ENCODE data around the gene CXorf49B. TPM values are rescaled to one million over a fixed set of nuclear protein-coding genes. Genes with fewer than 3 reads are reported as not detected.
"Not testable (repeated sequence)": the region's sequence is repeated elsewhere in the genome, so short reads cannot be mapped to it uniquely, and the experiment has no call there.

CXorf49B gene
- 0.16 TPM in 1 of 2 replicates, not detected in the other for polyA plus RNA-seq (2013)

DNA sequence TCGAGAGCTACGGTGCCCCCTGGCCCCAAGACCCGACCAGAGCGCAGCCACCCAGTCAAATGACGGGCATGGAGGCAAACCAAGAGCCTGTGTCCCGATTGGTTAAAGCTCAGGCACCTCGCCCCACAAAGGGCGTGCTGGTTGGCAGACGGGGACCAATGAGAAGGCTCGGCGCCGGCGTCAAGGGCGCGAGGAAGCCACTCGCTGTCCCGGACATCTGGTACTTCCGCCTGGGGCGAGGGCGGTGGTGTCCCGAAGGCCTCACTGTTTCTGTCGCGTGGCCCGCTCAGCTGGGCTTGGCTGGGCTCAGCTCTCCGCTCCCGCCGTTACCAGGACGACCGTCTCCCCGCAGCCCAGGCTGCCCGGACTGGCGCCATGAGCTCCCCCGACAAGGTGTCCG lies at the start of gene CXorf49B:
TSS of gene CXorf49B (plus strand) at position 301 of the 400 bp plus-strand sequence. CDS start at position 376, 75 bp downstream.
- not testable (repeated sequence) for H3K9me3 ChIP-seq (ENCODE audit: insufficient read depth, low read depth, low read length); H3K27ac ChIP-seq (ENCODE audit: low read depth, low read length); H2AK5ac ChIP-seq (ENCODE audit: low read length); DNase-seq; H3K4me2 ChIP-seq (ENCODE audit: low read length); H3K79me2 ChIP-seq (ENCODE audit: control insufficient read depth, insufficient read depth, low read length, poor library complexity); H3K9ac ChIP-seq (ENCODE audit: low read length); H3K27me3 ChIP-seq (ENCODE audit: insufficient read depth, low read length); H4K12ac ChIP-seq (ENCODE audit: low read depth, low read length); H3K36me3 ChIP-seq (ENCODE audit: control insufficient read depth in 1 of 2, insufficient read depth in 2 of 2, low read length in 2 of 2); H2BK5ac ChIP-seq (ENCODE audit: low read depth, low read length, poor library complexity); H3K4me3 ChIP-seq (ENCODE audit: low read depth, low read length); H4K8ac ChIP-seq (ENCODE audit: low read depth, low read length); H3K14ac ChIP-seq (ENCODE audit: low read length); H2AFZ ChIP-seq (ENCODE audit: insufficient read depth, low read length, poor library complexity); H2BK120ac ChIP-seq (ENCODE audit: insufficient read depth, low read length, poor library complexity); H3K79me1 ChIP-seq (ENCODE audit: low read length); H3K18ac ChIP-seq (ENCODE audit: low read length); H3K4me1 ChIP-seq (ENCODE audit: control insufficient read depth in 1 of 2, insufficient read depth in 2 of 2, low read length in 2 of 2); H2BK12ac ChIP-seq (ENCODE audit: low read length); H3K23ac ChIP-seq (ENCODE audit: low read length); H3K4ac ChIP-seq (ENCODE audit: low read depth, low read length); H4K91ac ChIP-seq (ENCODE audit: low read depth, low read length)
- no CpG with 5 or more reads among the region's 34 CpGs for WGBS (ENCODE audit: extremely low coverage, insufficient coverage, insufficient read length)

DNA sequence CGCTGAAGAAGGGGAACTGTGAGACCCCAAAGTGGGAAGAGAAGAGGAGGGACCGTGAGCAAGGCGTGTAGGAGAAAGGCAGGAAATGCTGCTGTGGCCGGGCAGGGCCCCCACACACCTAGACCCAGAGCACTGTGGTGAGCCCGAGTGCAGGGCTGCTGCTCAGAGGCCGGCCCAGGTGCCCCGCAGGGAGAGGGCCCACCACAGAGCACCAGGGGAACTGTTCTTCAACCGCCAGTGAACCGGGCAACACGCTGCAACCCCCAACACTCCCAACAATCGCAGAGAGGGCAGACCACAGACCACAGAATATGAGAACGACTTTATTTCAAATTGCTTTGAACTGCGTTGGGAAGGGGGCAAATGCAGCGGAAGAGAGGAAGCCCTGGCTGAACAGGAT lies 49.1 kb upstream of the CXorf49B start:
- not testable (repeated sequence) for H3K79me2 ChIP-seq (ENCODE audit: control insufficient read depth, insufficient read depth, low read length, poor library complexity); H2BK5ac ChIP-seq (ENCODE audit: low read depth, low read length, poor library complexity); H3K23ac ChIP-seq (ENCODE audit: low read length); H4K8ac ChIP-seq (ENCODE audit: low read depth, low read length); H2BK12ac ChIP-seq (ENCODE audit: low read length); H3K27me3 ChIP-seq (ENCODE audit: insufficient read depth, low read length); H3K14ac ChIP-seq (ENCODE audit: low read length); H3K9ac ChIP-seq (ENCODE audit: low read length); H3K4ac ChIP-seq (ENCODE audit: low read depth, low read length); H4K12ac ChIP-seq (ENCODE audit: low read depth, low read length); H3K27ac ChIP-seq (ENCODE audit: low read depth, low read length); H3K4me3 ChIP-seq (ENCODE audit: low read depth, low read length); H3K79me1 ChIP-seq (ENCODE audit: low read length); H2BK120ac ChIP-seq (ENCODE audit: insufficient read depth, low read length, poor library complexity); H3K18ac ChIP-seq (ENCODE audit: low read length); H3K9me3 ChIP-seq (ENCODE audit: insufficient read depth, low read depth, low read length); DNase-seq; H4K91ac ChIP-seq (ENCODE audit: low read depth, low read length); H3K36me3 ChIP-seq (ENCODE audit: control insufficient read depth in 1 of 2, insufficient read depth in 2 of 2, low read length in 2 of 2); H3K4me2 ChIP-seq (ENCODE audit: low read length); H3K4me1 ChIP-seq (ENCODE audit: control insufficient read depth in 1 of 2, insufficient read depth in 2 of 2, low read length in 2 of 2); H2AFZ ChIP-seq (ENCODE audit: insufficient read depth, low read length, poor library complexity); H2AK5ac ChIP-seq (ENCODE audit: low read length)
- no CpG with 5 or more reads among the region's 14 CpGs for WGBS (ENCODE audit: extremely low coverage, insufficient coverage, insufficient read length)

GRCh38 chrX:71715551-71715950 lies 47.6 kb upstream of the CXorf49B start:
- not testable (repeated sequence) for H3K9me3 ChIP-seq (ENCODE audit: insufficient read depth, low read depth, low read length); H3K79me2 ChIP-seq (ENCODE audit: control insufficient read depth, insufficient read depth, low read length, poor library complexity); H3K4me3 ChIP-seq (ENCODE audit: low read depth, low read length); H2BK5ac ChIP-seq (ENCODE audit: low read depth, low read length, poor library complexity); H3K23ac ChIP-seq (ENCODE audit: low read length); H3K27ac ChIP-seq (ENCODE audit: low read depth, low read length); H3K79me1 ChIP-seq (ENCODE audit: low read length); H3K9ac ChIP-seq (ENCODE audit: low read length); H4K8ac ChIP-seq (ENCODE audit: low read depth, low read length); H3K36me3 ChIP-seq (ENCODE audit: control insufficient read depth in 1 of 2, insufficient read depth in 2 of 2, low read length in 2 of 2); H3K4me2 ChIP-seq (ENCODE audit: low read length); H4K12ac ChIP-seq (ENCODE audit: low read depth, low read length); H3K18ac ChIP-seq (ENCODE audit: low read length); H3K14ac ChIP-seq (ENCODE audit: low read length); H2BK12ac ChIP-seq (ENCODE audit: low read length); H2AK5ac ChIP-seq (ENCODE audit: low read length); H3K27me3 ChIP-seq (ENCODE audit: insufficient read depth, low read length); H4K91ac ChIP-seq (ENCODE audit: low read depth, low read length); H2BK120ac ChIP-seq (ENCODE audit: insufficient read depth, low read length, poor library complexity); DNase-seq; H2AFZ ChIP-seq (ENCODE audit: insufficient read depth, low read length, poor library complexity); H3K4ac ChIP-seq (ENCODE audit: low read depth, low read length); H3K4me1 ChIP-seq (ENCODE audit: control insufficient read depth in 1 of 2, insufficient read depth in 2 of 2, low read length in 2 of 2)
- no CpG with 5 or more reads among the region's 8 CpGs for WGBS (ENCODE audit: extremely low coverage, insufficient coverage, insufficient read length)

DNA sequence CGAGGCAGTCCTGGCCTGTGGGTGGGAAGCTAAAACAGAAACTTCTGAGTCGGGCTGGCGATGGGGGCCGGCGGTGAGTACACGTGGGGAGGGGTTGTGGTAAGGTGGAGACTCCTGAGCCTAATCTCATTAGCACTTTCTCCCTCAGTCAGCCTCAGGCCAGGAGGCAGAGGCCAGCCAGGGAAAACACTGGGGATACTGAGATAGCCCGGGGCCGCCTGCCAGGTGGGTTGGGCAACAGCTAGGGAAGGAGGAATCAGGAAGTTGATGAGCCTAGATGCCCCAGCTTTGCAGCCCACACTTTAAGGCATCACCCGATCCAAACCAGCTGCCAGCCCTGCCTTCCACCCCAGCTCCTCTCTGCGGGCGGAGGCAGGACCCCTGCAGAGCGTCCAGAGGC lies 46.8 kb upstream of the CXorf49B start:
- H3K79me2 ChIP-seq (ENCODE audit: control insufficient read depth, insufficient read depth, low read length, poor library complexity); H2BK5ac ChIP-seq (ENCODE audit: low read depth, low read length, poor library complexity); H3K36me3 ChIP-seq (ENCODE audit: control insufficient read depth in 1 of 2, insufficient read depth in 2 of 2, low read length in 2 of 2); DNase-seq; H2BK120ac ChIP-seq (ENCODE audit: insufficient read depth, low read length, poor library complexity); H3K9me3 ChIP-seq (ENCODE audit: insufficient read depth, low read depth, low read length); H3K27me3 ChIP-seq (ENCODE audit: insufficient read depth, low read length); H2AFZ ChIP-seq (ENCODE audit: insufficient read depth, low read length, poor library complexity); H3K4ac ChIP-seq (ENCODE audit: low read depth, low read length); H3K18ac ChIP-seq (ENCODE audit: low read length); H2AK5ac ChIP-seq (ENCODE audit: low read length); H2BK12ac ChIP-seq (ENCODE audit: low read length); H3K14ac ChIP-seq (ENCODE audit: low read length); H3K9ac ChIP-seq (ENCODE audit: low read length); H3K79me1 ChIP-seq (ENCODE audit: low read length); H4K12ac ChIP-seq (ENCODE audit: low read depth, low read length); H4K91ac ChIP-seq (ENCODE audit: low read depth, low read length); H3K4me1 ChIP-seq (ENCODE audit: control insufficient read depth in 1 of 2, insufficient read depth in 2 of 2, low read length in 2 of 2); H3K27ac ChIP-seq (ENCODE audit: low read depth, low read length); H3K23ac ChIP-seq (ENCODE audit: low read length); H3K4me3 ChIP-seq (ENCODE audit: low read depth, low read length); H3K4me2 ChIP-seq (ENCODE audit: low read length); H4K8ac ChIP-seq (ENCODE audit: low read depth, low read length): not testable (repeated sequence)
- WGBS (ENCODE audit: extremely low coverage, insufficient coverage, insufficient read length), result no CpG with 5 or more reads among the region's 12 CpGs

Data from trophoblast cell (in vitro differentiated cells and primary cell).